Activated T-cell treated with anti-CD3 and anti-CD28 coated beads for 24 hours (primary cell): ENCODE results near the gene TESK2.
"Not testable (repeated sequence)": the region's sequence is repeated elsewhere in the genome, so short reads cannot be mapped to it uniquely, and the experiment has no call there.

ENCODE experiments used
- DNase-seq: peaks from one replicate; pipeline ENCODE4 v3.0.0-alpha.2; 2020; ENCODE audit warnings: low read depth

The TESK2 gene

GRCh38 chr1:45510036-45510971, 19.3 kb upstream of the TESK2 start:
- no peak for DNase-seq

- no peak for DNase-seq
Measured at GRCh38 chr1:45508295-45509151, 17.6 kb upstream of the TESK2 start.

GRCh38 chr1:45507893-45508292, 16.9 kb upstream of the TESK2 start:
- DNase-seq: no peak

GRCh38 chr1:45507195-45507594, 16.2 kb upstream of the TESK2 start:
- no peak for DNase-seq

- no peak for DNase-seq
Measured at GRCh38 chr1:45503462-45504360, 12.7 kb upstream of the TESK2 start.

- no peak for DNase-seq
Measured at GRCh38 chr1:45501505-45501859, 10.5 kb upstream of the TESK2 start.

GRCh38 chr1:45499415-45499769, 8.4 kb upstream of the TESK2 start:
- DNase-seq: no peak

- no peak for DNase-seq
Measured at GRCh38 chr1:45498279-45498678, 7.3 kb upstream of the TESK2 start.

GRCh38 chr1:45493116-45493697, 2.2 kb upstream of the TESK2 start:
- peak; percentile 41 for DNase-seq

GRCh38 chr1:45492691-45493090, 1.7 kb upstream of the TESK2 start:
- DNase-seq: no peak

- DNase-seq: no peak
Measured at GRCh38 chr1:45491487-45492260, 711 bp upstream of the TESK2 start.

- no peak for DNase-seq
Measured at GRCh38 chr1:45490121-45490625, 790 bp downstream of the TESK2 start.

- DNase-seq: peak; percentile 14
Measured at GRCh38 chr1:45489379-45489778, 1.6 kb downstream of the TESK2 start.

GRCh38 chr1:45488666-45489377, 2.1 kb downstream of the TESK2 start:
- DNase-seq: no peak

GRCh38 chr1:45485949-45486348, 5.0 kb downstream of the TESK2 start:
- no peak for DNase-seq

GRCh38 chr1:45479039-45479748, 11.8 kb downstream of the TESK2 start:
- no peak for DNase-seq

- DNase-seq: no peak
Measured at GRCh38 chr1:45478121-45478814, 12.7 kb downstream of the TESK2 start.

GRCh38 chr1:45477646-45478045, 13.3 kb downstream of the TESK2 start:
- no peak for DNase-seq

GRCh38 chr1:45474194-45474593, 16.8 kb downstream of the TESK2 start:
- not testable (repeated sequence) for DNase-seq
